HT1080 (cell line): Measurements from ENCODE around the gene CDK14. TPM values are rescaled to one million over a fixed set of nuclear protein-coding genes. Genes with fewer than 3 reads are reported as not detected.

Source experiments
- DNase-seq: peaks from one replicate; pipeline ENCODE4 v3.0.0-alpha.2; 2015; ENCODE audit warnings: low read depth
- total RNA-seq: library from RNA; depleted of rRNA; stranded (reverse); fragments of >200 nt; shearing (Covaris generic); gene quantifications from 2 replicates; pipeline ENCODE4 v1.2.3, GENCODE V29; 2014

CDK14 gene
- total RNA-seq, 1 experiment from 2014 or later = 8.1 TPM

DNA sequence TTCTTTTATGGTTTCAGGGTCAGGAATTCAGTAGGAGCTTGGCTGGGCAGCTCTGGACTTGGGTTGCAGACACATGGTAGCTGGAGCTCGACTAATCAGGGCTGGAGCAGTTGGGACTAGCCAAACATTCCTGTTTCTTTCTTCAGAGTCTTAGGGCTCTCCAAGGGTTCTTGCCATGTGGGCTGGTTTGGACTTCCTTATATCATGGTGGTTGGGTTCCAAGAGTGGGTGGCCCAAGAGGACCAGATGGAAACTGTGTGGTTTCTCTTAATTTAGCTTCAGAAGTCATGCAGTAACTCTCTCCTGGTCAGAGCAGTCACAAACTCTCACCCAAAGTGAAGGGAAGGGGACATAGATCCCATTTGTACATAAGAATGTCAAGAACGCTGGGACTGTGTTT, 398.0 kb downstream of the CDK14 start:
- DNase-seq = no peak

- DNase-seq = no peak
Measured at GRCh38 chr7:90994601-90995000, 398.5 kb downstream of the CDK14 start.

- DNase-seq = no peak
Measured at GRCh38 chr7:90995996-90996395, 399.9 kb downstream of the CDK14 start.

DNA sequence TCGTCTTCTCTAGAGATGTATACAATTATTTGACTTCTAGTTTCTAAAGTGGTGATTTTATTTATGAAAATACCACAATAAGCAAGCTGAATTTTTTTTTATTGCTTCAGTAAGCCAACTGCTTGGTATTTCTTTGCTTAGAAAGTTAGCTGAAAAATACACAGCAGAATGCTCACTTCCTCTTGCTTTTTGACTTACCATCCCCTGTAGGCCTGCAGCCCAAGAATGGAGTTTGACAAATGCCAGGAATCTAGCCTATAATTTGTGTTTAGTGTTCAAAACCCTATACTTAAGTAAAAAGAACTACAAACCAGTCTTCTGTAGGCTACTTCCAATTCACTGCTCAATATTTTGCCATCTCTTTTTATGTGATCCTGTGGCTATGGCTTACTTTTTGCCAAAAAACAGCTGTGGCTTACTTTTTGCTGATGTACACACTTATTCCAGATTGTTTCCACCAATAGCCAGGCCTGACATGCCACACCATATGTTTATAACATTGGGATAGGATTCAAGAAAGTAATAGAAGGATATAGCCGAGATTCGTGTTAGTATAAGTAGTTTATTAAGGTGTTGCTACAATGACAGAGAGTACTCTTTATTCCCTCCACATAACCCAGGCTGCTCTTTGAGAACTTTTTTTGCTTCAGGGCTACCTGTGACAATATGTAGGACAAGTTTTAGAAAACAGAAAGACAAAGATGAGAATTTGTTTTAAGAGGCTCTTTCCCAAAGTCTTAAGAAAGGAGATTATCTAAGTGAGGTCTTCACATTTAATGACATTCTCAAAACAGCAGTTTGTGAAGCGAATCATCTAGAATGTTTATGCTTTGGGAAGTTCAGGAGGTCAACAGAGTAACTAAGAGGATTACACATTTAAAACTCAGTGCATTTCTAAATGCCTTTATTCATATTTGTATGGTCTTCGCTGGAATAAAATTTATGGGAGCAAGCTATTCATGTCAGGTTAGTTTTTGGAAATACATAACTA, 404.2 kb downstream of the CDK14 start:
- no peak for DNase-seq

DNA sequence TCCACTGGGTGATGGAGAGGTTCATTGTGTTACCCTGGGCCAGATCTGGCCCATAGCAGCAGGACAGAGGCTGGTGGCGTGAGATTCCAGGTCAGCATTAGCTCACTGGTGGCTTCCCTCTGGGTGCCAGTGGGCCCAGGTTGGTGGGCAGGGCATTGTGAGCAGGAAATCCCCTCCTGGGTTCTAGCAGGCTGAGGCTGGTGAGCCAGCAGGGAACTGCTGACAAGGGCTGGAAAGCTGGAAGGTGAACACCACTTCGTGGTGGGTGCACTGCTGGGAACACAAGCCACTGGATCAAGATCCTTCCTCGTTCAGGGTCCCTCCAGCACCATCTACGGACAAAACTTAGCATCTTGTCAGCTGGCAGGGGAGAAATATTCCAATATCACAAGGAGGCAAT, 408.9 kb downstream of the CDK14 start:
- no peak for DNase-seq

- DNase-seq = no peak
Measured at GRCh38 chr7:91005841-91006240, 409.7 kb downstream of the CDK14 start.

GRCh38 chr7:91007371-91007770, 411.2 kb downstream of the CDK14 start:
- DNase-seq = no peak

DNA sequence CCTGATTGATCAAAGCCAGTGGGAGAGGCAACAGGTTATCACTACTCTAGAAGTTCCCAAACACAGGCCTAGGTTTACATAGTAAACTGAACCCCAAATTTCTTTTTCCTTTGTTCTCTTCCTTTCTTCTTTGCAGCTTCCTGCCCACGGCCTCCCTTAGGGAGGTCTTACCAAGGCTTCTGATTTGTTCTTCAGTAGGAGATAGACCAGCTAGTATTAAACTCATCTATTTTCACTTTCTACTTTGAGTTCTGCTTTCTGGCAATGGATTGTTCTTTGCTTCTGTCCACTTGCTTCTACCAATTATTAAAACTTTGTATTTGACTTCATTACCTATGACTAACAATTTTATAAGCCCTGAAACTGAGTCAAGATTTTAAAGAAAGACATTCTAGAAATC, 417.0 kb downstream of the CDK14 start:
- no peak for DNase-seq

DNA sequence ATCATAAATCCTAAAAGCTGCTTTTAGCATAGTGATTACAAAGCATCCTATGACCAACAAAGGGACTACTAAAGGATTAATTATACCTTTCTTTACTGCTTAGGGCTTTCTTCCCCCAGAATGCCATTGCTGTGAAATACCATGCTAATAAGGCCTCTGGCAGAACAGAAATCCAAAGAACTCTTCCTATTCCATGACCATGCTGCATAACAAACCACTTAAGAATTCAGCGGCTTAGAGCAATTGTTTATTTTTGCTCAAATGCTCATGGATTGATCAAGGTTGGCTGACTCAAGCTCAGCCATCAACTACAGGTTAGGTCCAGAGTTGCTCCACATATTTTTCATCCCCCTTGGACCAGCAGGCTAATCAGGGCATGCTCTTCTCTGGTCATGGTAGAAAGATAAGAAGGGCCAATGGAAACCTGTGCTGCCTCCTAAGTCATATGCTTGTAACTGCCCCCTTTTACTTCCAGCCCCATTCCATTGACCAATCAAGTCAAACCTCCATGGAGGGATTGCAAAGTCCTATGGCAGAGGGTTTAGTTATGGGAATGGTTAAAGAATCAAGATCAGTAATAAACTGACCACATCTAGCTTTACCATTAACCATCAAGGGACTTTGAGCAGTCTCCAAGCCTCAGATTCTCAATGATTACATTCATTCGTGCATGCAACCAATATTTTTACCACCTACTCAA, 423.7 kb downstream of the CDK14 start:
- DNase-seq = no peak

DNA sequence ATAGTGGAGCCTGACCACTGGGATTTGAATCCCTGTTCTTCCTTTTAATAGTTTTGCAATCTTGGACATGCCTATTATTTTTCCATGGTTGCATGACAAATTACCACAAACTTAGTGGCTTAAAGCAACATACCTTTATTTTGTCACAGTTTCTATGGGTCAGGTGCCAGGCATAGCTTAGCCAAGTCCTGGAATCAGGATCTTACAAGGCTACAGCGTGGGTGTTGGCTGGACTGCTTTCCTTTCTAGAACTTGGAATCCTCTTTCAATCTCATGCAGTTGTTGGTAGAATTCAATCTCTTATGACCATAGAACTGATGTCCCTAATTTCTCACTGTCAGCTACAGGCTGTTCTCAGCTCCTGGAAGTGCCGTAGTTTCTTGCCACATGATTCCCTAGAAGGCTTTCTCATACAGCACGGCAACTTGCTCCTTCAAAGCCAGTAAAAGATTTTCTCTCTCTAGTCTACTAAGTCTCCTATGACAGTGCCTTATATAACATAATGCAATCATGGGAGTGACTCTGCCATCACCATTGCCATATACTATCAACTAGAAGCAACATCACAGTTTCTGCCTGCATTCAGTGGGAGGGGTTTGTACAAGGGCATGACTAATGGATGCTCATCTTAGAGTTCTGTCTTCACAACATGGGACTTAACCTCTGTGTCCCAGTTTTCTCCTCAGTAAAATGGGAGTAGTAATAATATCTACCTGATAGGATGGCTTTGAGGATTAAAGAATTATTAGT, 424.7 kb downstream of the CDK14 start:
- no peak for DNase-seq

DNA sequence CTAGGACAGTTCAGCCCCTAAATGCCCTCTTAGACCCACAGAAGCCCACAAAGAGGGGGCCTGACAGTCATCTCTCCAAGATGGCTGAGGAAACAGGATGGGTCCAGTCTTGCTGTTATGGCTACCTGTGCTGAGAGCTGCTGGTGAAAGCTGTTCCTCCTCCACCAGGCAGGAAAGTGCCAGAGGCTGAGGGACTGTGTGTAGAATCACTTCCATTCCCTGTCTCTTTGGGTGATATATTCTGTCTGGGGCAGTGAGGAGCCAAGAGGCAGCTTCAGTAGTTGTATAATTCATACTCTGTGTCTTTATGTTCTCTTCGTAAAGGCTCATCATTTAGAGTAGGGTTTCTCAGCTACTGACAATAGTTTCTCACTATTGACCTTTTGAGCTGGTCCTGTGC, 425.8 kb downstream of the CDK14 start:
- no peak for DNase-seq

DNA sequence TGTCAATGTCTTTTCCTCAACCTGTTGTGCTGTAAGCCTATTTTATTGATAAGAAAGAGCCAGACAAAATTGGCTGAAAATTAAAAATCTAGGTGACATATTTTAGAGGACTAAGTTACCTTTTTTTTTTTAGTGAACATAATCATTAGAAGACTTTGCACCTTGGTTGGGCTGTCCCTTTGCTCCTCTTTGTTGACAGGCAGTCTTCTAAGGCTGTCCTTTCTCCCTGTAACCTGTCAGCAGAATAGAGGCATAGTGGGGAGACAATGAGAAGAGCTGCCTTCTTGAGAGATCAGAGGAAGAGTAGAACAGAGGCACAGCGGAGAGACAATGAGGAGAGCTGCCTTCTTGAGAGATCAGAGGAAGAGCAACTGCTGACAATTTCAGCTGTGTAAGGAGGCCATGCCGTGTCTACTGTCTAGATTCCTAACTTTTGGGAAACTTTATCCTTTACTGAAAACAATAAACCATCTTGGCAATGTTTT, 429.8 kb downstream of the CDK14 start:
- no peak for DNase-seq

- no peak for DNase-seq
Measured at GRCh38 chr7:91029688-91030087, 433.6 kb downstream of the CDK14 start.

- no peak for DNase-seq
Measured at GRCh38 chr7:91030680-91031380, 434.7 kb downstream of the CDK14 start.

- DNase-seq = no peak
Measured at GRCh38 chr7:91031757-91032156, 435.6 kb downstream of the CDK14 start.

GRCh38 chr7:91033574-91033973, 437.5 kb downstream of the CDK14 start:
- DNase-seq = no peak

DNA sequence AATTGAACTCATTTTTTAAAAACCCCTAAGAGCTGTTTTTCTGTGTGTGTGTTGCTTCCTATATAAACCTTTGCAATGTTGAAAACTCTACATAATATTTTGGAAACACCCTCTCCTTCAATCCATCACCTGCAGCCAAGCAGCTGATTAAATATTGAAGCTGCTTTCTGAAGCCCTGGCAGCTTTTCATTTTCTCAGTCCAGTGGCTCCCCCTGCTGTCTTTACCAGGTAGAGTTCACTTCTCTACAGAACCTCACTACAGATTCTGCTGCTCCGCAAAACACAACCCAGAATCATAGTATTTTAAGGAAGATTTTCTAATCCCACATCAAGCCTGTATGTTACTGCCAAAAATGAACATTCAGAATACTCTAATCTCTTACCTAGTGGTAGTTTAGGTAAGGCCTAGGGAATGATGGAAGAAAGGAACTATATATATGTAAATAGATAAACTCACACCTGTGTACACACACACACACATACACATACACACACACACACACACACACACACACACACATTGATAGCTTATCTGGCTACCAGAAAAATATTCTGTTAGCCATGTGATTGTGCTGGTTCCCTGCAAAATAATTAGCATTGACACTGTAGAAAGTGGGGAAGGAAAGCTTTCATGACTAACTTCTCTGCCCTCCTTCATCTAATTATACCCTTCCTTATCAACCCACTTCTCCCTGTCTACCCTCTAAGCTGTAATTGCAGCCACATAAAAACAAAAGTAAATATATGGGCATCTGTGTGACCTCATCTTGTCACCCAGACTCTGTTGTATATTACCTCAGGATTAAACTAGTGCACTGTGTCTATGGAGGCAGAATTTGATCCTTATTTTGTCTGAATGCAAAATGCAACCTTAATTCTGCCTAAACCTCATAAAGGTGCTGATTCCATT, 438.6 kb downstream of the CDK14 start:
- peak; percentile 41 for DNase-seq

DNA sequence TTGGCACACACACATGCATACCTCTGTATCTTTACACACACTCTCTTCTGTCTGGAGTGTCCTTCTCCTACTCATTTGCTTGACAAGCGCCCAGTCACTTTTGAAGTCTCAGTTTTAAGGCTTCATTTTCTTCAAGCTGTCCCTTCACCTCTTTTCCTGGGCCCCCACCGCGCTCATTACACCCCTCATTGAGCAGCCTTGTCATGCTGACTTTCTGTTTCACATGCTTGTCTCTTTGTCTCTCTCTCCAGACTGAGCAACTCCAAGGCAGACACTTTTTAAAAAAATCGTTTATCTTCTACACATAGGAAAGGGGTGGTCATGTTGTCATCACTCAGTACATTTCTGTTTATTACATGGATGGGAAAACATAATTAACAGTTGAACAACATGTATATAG, 442.9 kb downstream of the CDK14 start:
- no peak for DNase-seq

DNA sequence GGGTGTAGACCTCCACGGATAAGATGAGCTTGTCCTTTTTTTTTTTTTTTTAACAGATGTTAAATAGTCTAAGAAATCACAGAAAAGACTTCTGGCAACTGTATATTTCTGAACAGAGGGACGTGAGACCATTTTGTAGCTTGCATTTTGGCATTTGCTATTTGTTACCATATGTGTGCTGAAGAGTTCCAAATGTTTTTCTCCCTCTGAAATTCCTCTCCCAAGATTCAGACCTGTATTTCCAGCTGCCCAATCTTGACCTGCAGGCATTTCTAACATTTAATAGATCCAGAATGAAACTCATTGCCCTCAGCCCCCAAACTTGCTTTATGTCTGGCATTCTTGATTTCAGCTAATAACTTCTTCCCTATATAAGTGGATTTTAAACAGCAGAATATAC, 445.0 kb downstream of the CDK14 start:
- no peak for DNase-seq

DNA sequence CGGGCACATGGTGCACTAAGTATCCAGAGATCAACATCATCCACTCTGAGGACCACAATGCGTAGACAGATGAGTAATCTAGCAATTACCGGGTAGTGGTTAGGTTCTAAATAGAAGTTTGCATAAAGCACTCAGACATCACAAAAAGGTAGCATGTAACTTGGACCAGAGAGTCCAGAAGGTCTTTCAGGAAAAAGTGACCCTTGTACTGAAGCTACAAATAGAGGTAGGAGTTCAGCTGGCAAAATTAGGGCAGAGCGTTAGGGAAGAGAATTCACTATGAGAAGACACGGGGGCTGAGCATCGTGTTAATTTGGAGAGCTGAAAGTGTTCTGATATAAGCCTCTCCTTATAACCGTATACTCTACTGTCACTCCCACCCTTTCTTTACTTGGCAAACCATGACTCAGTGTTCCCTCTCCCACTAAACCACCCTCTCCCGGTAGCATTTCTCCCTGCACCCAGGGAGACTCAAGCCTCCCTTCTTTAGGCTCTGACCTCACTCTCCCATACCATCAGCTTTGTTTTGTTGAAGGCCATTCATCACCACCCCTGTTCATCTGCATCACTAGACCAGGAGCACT, 445.9 kb downstream of the CDK14 start:
- DNase-seq = peak; percentile 38
